Activated T-cell treated with anti-CD3 and anti-CD28 coated beads, Interleukin-2, amount 50 U/mL, for 4 hours (primary cell): ENCODE results near the gene GIT1. TPM values are rescaled to one million over a fixed set of nuclear protein-coding genes. Genes with fewer than 3 reads are reported as not detected.

Experiments used
- ATAC-seq, 2 donors: fragments of 200-7000 bp; cut with Tn5 transposase; one replicate each; pipeline ENCODE4 v1.10.0; 2021
- DNase-seq: peaks from one replicate; pipeline ENCODE4 v3.0.0-alpha.2; 2020
- H3K27me3 Mint-ChIP-seq: one replicate; pipeline ENCODE4 v1.8.0; 2021; ENCODE audit warnings: low read depth, mixed read lengths
- H3K36me3 Mint-ChIP-seq: one replicate; pipeline ENCODE4 v1.8.0; 2022; ENCODE audit warnings: mixed read lengths; ENCODE audit not compliant: insufficient read depth
- H3K4me1 Mint-ChIP-seq: one replicate; pipeline ENCODE4 v1.8.0; 2021; ENCODE audit warnings: low read depth, mixed read lengths
- H3K4me3 Mint-ChIP-seq: one replicate; pipeline ENCODE4 v1.8.0; 2021; ENCODE audit warnings: mild to moderate bottlenecking, moderate library complexity, mixed read lengths
- H3K9me3 Mint-ChIP-seq: one replicate; pipeline ENCODE4 v1.8.0; 2021; ENCODE audit warnings: mixed read lengths
- total RNA-seq, 3 donors: library from RNA; stranded (reverse); gene quantifications; one replicate each; pipeline ENCODE4 v1.2.1, GENCODE V29; 2021

The GIT1 gene
- total RNA-seq, 3 donors from 2014 or later = 79.3 to 91.3 (median 90.8) TPM

DNA sequence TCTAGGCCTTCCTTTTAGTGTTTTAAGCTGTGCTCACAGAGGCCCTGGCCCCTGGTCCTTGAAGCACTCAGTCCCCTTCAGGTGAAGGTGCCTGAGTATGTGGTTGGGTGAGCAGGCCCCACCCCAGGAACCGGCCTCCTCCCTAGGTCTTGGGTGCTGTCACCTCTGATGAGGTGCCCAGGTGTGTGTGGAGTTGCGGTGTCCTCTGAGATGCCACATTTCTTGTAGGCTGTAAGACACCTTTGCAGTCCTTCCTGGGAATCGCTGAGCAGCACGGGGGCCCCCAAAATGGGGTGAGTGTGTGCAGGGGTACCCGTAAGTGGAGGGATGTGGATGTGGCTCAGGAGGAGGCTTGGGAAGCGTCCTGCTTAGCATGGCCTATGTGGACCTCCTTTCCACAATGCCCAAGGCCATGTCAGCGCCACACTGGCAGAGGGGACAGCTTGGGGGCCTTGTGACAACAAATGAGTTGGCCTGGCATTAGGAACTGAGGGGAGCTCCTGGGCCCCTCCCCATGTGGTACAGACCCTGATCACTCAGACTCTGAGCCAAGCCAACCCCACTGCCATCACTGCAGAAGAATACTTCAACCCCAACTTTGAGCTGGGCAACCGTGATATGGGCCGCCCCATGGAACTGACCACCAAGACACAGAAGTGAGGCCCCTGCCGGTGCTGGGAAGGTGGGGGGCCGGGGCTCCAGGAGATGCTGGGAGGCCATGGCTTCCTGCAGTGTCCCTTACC, 22.1 kb upstream of the GIT1 start:
- Mint-ChIP-seq H3K4me3 (no peak overlapping the region), H3K9me3 (no peaks in the 10 kb centered on the region), H3K27me3 (no peaks in the 10 kb centered on the region), H3K4me1 (peaks cover 26% of the 10 kb centered on the region), H3K36me3 (no peaks in the 10 kb centered on the region)
- no peak for ATAC-seq
- no peak for DNase-seq

DNA sequence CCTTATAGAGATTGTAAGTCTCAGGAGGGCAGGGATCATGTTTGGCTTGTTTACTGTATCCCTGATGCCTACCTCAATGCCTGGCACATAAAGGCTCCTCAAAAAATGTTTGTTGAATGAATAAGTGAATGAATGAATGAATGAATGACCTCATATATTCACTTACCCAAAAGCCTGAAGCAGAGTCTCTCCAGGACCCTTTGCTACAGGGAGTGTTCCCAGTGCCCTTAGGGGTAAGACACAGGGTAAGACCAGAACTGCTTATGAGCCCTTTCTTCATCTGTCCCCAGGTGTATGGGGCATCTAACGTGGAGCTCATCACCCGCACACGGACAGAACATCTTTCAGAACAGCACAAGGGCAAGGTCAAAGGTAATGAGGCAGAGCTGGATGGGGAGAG, 20.9 kb upstream of the GIT1 start:
- ATAC-seq (no peak), DNase-seq (no peak)
- H3K4me1 Mint-ChIP-seq = peaks cover 18% of the 10 kb centered on the region
- H3K36me3 Mint-ChIP-seq = no peaks in the 10 kb centered on the region
- no peak overlapping the region for H3K4me3 Mint-ChIP-seq
- no peaks in the 10 kb centered on the region for H3K9me3 Mint-ChIP-seq
- H3K27me3 Mint-ChIP-seq = no peaks in the 10 kb centered on the region

DNA sequence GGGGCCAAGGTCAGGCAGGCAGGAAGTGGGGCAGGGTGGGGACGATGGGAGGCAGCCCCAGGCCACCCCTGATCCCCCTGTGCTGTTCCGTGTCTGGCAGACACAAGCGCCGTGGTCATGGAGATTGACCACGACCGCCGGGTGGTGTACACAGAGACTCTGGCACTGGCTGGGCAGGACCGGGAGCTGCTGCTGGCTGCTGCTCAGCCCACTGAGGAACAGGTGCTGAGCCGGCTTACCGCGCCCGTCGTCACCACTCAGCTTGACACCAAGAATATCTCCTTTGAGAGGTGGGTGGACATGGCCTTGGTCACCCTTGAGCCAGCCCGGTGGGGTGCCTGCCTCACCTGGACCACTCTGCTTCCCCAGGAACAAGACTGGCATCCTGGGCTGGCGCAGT, 19.5 kb upstream of the GIT1 start:
- H3K9me3 Mint-ChIP-seq = no peaks in the 10 kb centered on the region
- DNase-seq = no peak
- ATAC-seq = no peak
- no peak overlapping the region for H3K4me3 Mint-ChIP-seq
- H3K4me1 Mint-ChIP-seq = peaks cover 4% of the 10 kb centered on the region
- no peaks in the 10 kb centered on the region for H3K36me3 Mint-ChIP-seq
- H3K27me3 Mint-ChIP-seq = no peaks in the 10 kb centered on the region

DNA sequence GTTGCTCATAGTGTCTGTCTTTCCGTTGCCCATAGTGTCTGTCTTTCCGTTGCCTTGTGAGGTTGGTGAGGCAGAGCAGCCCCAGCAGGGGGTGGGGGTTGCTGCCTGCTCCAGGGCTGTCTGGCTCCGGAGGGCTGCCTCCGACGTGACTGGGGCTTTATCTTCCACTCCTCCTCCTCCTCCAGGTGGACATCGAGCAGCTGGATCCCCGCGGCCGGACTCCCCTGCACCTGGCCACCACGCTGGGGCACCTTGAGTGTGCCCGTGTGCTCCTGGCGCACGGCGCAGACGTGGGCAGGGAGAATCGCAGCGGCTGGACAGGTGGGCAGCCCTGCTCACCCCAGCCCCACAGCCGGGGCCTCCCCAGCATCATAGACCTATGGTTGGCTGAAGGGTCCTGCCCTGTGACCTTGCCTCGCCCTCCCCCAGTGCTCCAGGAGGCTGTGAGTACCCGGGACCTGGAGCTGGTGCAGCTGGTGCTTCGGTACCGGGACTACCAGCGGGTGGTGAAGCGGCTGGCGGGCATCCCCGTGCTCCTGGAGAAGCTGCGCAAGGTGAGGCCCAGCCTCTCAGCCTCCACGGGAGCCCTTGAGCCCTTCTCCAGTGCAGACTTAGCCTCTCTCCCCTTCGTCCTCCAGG, 18.2 kb upstream of the GIT1 start:
- no peak for DNase-seq
- no peak for ATAC-seq
- no peak overlapping the region for H3K4me3 Mint-ChIP-seq
- H3K9me3 Mint-ChIP-seq = no peaks in the 10 kb centered on the region
- no peaks in the 10 kb centered on the region for H3K4me1 Mint-ChIP-seq
- no peaks in the 10 kb centered on the region for H3K36me3 Mint-ChIP-seq
- H3K27me3 Mint-ChIP-seq = no peaks in the 10 kb centered on the region

DNA sequence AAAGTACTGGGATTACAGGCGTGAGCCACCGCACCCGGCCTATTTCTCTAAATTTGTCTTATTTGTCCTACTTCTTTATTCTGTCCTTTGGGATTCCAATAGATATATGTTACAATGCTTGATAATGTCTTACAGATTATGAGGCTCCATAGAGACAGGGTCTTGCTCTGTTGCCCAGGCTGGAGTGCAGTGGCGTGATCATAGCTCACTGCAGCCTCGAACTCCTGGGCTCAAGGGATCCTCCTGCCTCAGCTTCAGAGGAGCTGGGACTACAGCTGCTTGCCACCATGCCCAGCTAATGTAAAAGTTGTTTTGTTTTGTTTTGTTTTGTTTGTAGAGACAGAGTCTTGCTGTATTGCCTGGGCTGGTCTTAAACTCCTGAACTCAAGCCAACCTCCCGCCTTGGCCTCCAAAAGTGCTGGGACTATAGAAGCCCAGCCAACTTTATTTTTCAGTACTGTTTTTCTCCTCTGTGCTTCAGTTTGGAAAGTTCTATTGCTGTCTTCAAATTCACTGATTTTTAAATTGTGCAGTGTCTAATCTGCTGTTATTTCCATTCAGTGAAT, 13.7 kb upstream of the GIT1 start:
- ATAC-seq (no peak), DNase-seq (no peak)
- no peaks in the 10 kb centered on the region for H3K4me1 Mint-ChIP-seq
- H3K27me3 Mint-ChIP-seq = no peaks in the 10 kb centered on the region
- H3K4me3 Mint-ChIP-seq = no peak overlapping the region
- H3K36me3 Mint-ChIP-seq = no peaks in the 10 kb centered on the region
- no peaks in the 10 kb centered on the region for H3K9me3 Mint-ChIP-seq

DNA sequence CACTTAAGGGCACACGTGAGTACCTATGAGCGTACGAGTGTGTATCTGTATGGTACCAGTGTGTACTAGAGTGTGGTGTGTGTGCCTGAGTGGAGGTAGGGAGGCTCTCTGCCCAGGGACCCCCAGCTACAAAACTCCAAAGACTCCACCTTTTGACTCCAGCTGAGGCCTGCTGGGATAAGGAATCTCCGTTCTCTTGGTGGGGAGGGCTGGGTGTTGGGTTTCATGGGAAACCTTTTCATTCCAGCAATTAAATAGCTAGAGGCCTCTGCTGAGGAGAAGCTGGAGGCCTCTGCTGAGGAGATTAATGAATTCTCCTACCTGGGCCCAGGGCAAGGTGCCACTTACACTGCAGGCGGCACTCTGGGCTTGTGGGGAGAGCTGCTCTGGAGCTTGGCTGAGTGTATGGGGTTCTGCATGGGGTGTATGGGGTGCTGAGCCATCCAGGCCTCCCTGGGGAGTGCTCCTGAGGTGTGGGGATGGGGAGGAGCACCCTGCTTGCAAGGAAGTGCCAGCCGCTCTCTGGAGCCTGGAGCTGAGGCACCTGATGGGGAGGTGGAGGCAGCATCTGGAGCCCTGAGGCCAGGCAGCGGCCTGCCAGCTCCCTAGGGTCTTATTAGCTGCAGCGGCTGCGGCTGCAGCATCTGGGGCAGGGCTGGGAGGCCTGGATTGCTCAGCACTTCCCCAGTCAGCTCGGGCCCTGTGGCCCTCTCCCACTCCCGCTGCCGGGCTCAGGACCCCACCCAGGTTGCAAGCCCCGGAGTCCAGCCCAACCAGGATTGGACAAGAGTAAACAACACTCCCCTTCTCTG, 8.1 kb upstream of the GIT1 start:
- Mint-ChIP-seq H3K9me3 (no peaks in the 10 kb centered on the region), H3K27me3 (no peaks in the 10 kb centered on the region), H3K4me3 (no peak overlapping the region), H3K4me1 (peaks cover 6% of the 10 kb centered on the region), H3K36me3 (no peaks in the 10 kb centered on the region)
- ATAC-seq (no peak), DNase-seq (no peak)

DNA sequence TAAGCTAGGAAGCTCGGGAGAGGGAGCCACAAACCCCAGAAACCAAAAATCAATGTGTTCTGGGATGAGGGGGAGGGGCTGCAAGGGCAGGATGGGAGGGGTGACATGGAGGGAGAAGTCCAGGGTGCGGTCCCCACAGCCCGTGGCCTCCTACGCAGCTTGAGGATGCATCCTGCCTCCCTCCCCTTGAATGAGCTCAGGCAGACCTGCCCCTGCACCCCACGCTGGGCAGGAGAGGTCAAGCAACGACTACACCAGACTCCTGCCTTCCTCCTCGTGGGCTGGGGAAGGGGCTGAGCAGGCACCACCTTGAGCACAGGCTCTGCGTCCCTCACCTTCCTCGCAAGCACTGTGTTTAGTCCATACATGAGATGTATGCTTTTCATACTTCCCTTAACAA, 7.4 kb upstream of the GIT1 start:
- H3K4me3 Mint-ChIP-seq = no peak overlapping the region
- ATAC-seq = no peak
- peaks cover 13% of the 10 kb centered on the region for H3K4me1 Mint-ChIP-seq

DNA sequence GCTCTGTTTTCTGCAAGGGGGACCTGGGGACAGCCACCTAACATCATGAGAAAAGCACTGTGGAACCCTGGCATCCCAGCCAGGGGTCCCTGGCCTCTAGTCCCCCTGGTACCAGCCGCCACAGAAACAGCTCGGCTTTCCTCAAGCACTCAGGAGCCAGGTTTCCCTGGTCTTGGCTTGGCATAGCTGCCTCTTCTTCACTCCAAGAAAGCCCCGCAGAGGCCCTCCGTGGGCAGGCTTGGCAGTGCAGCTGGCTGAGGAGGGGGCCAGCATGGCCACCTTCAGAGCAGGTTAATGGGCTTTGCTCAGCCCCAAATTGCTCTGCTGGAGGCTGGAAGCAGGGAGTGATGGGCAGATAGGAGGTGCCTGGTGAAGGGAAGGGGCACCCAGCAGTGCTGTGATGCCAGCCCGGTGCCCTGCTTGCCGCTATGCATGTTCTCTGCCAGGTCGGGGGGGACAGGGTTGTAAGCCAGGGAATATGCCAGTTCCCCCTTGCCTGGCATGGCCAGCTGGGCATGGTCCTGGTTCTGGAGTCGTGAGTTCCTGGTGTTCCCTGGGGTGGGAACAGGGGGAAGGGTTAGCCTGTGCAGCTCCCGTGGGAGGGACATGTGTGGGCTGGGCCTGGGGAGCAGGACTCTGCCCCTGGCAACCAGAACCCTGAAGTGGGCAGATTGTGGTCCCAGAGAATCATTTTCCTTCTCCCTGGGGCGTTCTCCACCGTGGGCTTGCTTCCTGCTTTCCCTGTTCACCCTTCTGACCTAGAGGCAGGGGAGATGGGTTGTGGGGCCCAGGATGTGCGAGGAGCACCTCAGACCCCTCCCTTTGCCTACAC, 6.7 kb upstream of the GIT1 start:
- DNase-seq = no peak
- peaks cover 19% of the 10 kb centered on the region for H3K4me1 Mint-ChIP-seq
- no peaks in the 10 kb centered on the region for H3K27me3 Mint-ChIP-seq
- no peaks in the 10 kb centered on the region for H3K9me3 Mint-ChIP-seq
- H3K4me3 Mint-ChIP-seq = no peak overlapping the region
- H3K36me3 Mint-ChIP-seq = no peaks in the 10 kb centered on the region
- ATAC-seq = no peak

More for the DNA sequence above, 7.4 kb upstream of the GIT1 start:
- H3K27me3 Mint-ChIP-seq = no peaks in the 10 kb centered on the region
- no peak for DNase-seq
- no peaks in the 10 kb centered on the region for H3K36me3 Mint-ChIP-seq
- no peaks in the 10 kb centered on the region for H3K9me3 Mint-ChIP-seq

DNA sequence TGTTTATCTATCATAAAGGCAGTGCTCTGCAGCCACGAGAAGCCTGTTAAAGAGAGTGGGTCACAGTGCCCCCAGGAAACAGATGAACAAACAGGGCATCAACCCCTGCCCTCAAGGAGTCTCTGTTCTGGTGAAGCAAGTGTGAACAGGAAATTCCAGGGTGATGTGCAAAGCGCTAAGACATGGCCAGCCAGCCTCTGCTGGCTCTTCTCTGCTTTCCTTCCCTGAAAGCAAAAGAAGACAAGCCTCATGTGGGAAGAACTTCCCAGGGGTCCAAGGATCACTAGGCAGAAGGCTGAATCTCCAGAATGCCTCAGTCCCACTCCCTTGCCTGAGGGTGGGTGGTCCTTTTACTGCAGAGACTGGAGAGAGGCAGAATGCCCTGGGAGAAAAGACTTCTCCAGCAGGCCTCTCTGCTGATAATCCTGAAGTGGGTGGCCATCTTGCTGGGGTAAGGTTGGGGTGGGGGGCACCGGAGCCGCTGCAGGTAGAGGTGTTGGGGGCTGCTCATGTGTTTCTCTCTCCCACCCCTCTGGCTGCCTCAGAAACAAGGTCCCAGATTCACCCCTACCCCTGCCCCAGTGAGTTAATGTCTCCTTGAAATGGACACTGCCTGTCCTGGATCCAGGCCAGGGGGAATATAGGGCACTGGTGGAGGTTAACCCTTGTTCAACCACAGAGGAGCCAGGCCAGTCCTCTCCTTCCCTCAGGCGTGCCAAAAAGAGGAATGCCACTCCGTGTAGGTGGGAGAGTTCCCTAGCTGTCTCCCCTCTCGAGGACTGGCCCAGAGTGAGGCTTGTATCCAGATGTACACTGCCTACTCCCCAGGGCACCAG, 5.9 kb upstream of the GIT1 start:
- DNase-seq (no peak), ATAC-seq (no peak)
- Mint-ChIP-seq H3K36me3 (no peaks in the 10 kb centered on the region), H3K4me1 (peaks cover 27% of the 10 kb centered on the region), H3K9me3 (no peaks in the 10 kb centered on the region), H3K4me3 (peak overlapping the region; percentile 78), H3K27me3 (no peaks in the 10 kb centered on the region)

DNA sequence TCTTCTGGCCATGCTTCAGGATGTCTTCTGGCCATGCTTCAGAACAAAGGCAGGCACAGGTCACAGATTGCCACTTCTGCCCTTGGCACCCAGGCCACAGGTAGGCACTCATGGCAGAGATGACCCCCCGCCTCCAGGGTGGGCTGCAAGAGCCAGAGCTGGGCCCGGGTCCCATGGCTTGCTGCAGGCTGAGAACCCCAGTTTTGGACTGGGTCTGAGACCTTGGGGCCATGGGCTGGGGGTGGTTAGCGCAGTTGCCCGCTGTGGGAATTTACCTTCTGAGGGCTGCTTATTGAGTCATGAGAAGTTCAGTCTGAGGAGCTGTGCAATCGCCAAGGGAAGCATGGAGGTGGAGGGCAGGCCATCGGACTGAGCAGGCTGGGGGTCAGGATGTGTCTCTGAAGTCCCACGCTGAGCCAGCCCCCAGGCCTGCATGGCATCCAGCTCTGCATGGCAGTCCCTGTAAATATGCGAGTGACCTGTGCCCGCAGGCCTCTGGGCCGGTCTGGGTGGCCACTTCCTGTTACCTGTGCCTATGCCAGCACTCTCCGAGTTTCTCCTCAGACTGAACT, 5.2 kb upstream of the GIT1 start:
- no peaks in the 10 kb centered on the region for H3K27me3 Mint-ChIP-seq
- H3K4me3 Mint-ChIP-seq = peak overlapping the region; percentile 78
- no peaks in the 10 kb centered on the region for H3K9me3 Mint-ChIP-seq
- H3K36me3 Mint-ChIP-seq = no peaks in the 10 kb centered on the region
- ATAC-seq (no peak), DNase-seq (no peak)
- peaks cover 33% of the 10 kb centered on the region for H3K4me1 Mint-ChIP-seq

DNA sequence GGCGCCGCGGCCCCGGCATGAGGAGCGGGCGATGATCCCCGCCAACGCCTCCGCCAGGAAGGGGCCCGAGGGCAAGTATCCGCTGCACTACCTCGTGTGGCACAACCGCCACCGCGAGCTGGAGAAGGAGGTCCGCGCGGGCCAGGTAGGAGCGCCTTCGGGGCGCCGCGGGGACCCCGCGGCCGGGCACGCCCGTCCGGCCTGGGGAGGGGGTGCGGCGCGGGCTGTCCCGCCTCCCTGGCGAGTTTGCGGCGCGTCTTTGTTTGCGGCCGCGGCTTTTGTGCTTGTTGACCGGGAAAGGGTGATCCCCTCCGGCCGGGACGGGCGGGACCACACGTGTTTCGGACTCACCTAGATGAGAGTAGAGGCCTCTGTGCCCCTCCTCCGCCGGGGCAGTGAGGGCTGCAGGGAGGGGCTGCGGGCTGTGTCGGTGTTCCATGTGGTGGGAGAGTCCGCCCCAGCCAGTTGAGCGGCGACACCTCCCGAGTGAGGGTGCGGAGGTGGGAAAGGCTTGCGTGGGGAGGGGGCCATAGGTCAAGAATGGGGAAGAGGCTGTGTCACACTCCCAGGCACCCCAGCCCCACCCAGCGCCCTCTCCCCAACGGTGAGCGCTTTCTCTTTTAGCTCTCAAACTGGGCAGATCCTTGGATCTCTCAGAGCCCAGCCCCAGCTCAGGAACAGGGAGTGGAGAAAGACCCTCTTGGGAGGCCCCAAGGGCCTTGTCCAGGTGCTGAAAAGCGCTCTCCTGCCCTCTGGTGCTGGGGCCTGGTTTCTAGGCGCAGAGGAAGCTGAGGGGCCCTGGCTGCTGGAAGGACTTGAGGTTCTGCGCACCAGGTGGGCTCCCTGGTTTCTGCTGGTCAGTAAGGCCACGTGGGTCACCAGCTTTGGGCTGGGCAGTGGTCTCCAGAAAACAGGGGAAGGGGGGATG, 4.4 kb upstream of the GIT1 start:
- Mint-ChIP-seq H3K36me3 (no peaks in the 10 kb centered on the region), H3K9me3 (no peaks in the 10 kb centered on the region), H3K4me1 (peaks cover 33% of the 10 kb centered on the region), H3K4me3 (peak overlapping the region; percentile 78), H3K27me3 (no peaks in the 10 kb centered on the region)
- no peak for ATAC-seq
- peak; percentile 9 for DNase-seq

DNA sequence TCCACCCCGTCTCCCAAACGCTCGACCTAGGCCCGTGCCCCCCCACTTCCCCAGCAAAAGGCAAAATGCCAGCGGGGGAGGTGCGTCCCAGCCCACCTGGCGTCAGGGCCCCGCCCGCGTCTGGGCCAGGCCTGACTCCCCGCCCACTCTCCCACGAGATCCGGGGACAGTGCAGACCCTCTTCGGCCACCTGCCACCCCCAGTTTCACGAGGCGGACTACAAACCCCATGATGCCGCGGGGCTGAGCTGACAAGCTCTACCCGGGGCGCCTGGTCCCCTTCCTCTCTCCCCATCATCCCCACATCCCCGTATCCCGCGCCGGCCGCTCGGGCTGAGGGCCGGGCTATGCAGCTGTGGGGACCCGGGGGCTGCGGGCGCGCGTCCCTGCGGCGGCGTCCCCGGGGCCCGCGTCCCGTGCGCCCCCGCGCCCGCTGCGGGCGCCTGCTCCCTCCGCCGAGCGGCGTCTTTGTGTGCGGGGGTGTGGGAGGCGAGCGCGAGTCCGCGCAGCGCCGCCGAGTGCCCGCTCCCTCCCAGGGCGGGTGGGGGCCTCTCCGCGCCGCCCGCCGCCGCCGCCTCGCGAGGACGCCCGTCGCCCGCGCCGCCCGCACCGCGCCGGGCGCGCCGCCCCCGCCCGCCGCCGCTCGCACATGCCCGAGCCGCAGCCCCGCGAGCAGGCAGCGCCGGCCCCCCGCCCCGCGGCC, 3.6 kb upstream of the GIT1 start, which contains the start of gene ANKRD13B:
TSS of gene ANKRD13B (plus strand) at position 283 of the 702 bp plus-strand sequence. CDS start 490 bp downstream, outside the sequence.
- no peaks in the 10 kb centered on the region for H3K9me3 Mint-ChIP-seq
- no peaks in the 10 kb centered on the region for H3K36me3 Mint-ChIP-seq
- peak within 1 kb of the TSS; percentile 78 for H3K4me3 Mint-ChIP-seq
- DNase-seq (peak; percentile 39), ATAC-seq (no peak)
- peaks cover 35% of the 10 kb centered on the region for H3K4me1 Mint-ChIP-seq
- H3K27me3 Mint-ChIP-seq = no peaks in the 10 kb centered on the region
